H1 (cell line): ENCODE data around the gene CD59.

Experiments
- BACH1 ChIP-seq: IDR thresholded peaks from 2 replicates; pipeline ENCODE4 v1.6.1; 2012; ENCODE audit warnings: low read length, improper control_type of control experiment
- BRCA1 ChIP-seq: IDR thresholded peaks from 2 replicates; pipeline ENCODE4 v1.6.1; 2012; ENCODE audit warnings: low read depth, low read length, improper control_type of control experiment
- CHD1 ChIP-seq: IDR thresholded peaks from 2 replicates; pipeline ENCODE4 v1.6.1; 2012; ENCODE audit warnings: low read depth, low read length, improper control_type of control experiment
- POLR2A ChIP-seq, 2 experiments: IDR thresholded peaks; 1 replicate in 1 of 2; 2 replicates in 1 of 2; pipeline ENCODE4 v1.6.1; 2011; ENCODE audit warnings: low read depth in 2 of 2, low read length in 2 of 2, mild to moderate bottlenecking in 2 of 2; ENCODE audit errors: control extremely low read depth in 1 of 2
- SP1 ChIP-seq: IDR thresholded peaks from 2 replicates; pipeline ENCODE4 v1.6.1; 2011; ENCODE audit warnings: low read depth, low read length
- TF ChIP-seq, protein P1 (sequence below), 3 experiments: IDR thresholded peaks; 1 replicate in 2 of 3; 2 replicates in 1 of 3; pipeline versions ENCODE4 v1.5.1 to v1.6.1; 2011; ENCODE audit warnings: low read length in 3 of 3, mild to moderate bottlenecking in 3 of 3, inconsistent platforms in 2 of 3, low read depth in 1 of 3, moderate library complexity in 1 of 3; ENCODE audit not compliant: insufficient read depth in 1 of 3; ENCODE audit errors: control extremely low read depth in 1 of 3
- TF ChIP-seq, protein P2 (sequence below): IDR thresholded peaks from 2 replicates; pipeline ENCODE4 v1.6.1; 2012; ENCODE audit warnings: inconsistent platforms

DNA sequence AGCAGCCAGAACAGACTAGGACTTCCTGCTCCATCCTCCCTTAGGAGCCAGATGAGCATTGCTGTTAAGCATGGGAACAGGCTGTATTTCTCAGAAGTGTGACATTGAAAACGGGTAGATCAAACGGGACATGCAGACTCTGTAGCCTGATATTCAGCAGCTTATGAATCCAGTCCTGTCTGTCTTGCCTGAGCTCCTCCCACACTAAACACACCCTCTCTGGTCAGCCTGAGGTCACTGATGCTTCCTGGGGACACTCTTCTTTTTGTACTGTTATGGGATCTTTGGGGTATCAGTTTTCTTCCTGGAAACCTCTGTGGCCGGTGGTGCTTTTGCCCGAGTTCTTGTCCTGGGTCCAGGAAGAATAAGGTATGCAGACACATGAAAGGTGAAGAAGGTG is 71.4 kb downstream of the CD59 start:
- TF ChIP-seq, protein P1, sequence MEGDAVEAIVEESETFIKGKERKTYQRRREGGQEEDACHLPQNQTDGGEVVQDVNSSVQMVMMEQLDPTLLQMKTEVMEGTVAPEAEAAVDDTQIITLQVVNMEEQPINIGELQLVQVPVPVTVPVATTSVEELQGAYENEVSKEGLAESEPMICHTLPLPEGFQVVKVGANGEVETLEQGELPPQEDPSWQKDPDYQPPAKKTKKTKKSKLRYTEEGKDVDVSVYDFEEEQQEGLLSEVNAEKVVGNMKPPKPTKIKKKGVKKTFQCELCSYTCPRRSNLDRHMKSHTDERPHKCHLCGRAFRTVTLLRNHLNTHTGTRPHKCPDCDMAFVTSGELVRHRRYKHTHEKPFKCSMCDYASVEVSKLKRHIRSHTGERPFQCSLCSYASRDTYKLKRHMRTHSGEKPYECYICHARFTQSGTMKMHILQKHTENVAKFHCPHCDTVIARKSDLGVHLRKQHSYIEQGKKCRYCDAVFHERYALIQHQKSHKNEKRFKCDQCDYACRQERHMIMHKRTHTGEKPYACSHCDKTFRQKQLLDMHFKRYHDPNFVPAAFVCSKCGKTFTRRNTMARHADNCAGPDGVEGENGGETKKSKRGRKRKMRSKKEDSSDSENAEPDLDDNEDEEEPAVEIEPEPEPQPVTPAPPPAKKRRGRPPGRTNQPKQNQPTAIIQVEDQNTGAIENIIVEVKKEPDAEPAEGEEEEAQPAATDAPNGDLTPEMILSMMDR (IDR thresholded peaks at IDR 0.05; ENCODE audit: control extremely low read depth in 1 of 3, insufficient read depth in 1 of 3, low read depth in 1 of 3, low read length in 3 of 3): no peak
- TF ChIP-seq SP1 (no peak), BACH1 (no peak), POLR2A (IDR thresholded peaks at IDR 0.05; ENCODE audit: control extremely low read depth in 1 of 2, low read depth in 2 of 2, low read length in 2 of 2) (no peak), BRCA1 (no peak), CHD1 (no peak)
- TF ChIP-seq, protein P2, sequence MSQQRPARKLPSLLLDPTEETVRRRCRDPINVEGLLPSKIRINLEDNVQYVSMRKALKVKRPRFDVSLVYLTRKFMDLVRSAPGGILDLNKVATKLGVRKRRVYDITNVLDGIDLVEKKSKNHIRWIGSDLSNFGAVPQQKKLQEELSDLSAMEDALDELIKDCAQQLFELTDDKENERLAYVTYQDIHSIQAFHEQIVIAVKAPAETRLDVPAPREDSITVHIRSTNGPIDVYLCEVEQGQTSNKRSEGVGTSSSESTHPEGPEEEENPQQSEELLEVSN: no peak
